Measurements from ENCODE around the gene NFE2L1. TPM values are rescaled to one million over a fixed set of nuclear protein-coding genes. Genes with fewer than 3 reads are reported as not detected.
A peak's percentile ranks its signal among the peaks of the same experiment; 100 is the strongest.

NFE2L1 gene
- total RNA-seq, 1 experiment from 2014 or later = 91.7 TPM

- POLR2A ChIA-PET (ENCODE audit: unreplicated experiment) = no interaction called here
- no TSS peak for BruUV-seq (replicated peaks)
- no peak overlapping the region for H3K27ac ChIP-seq
These were observed 26.2 kb upstream of the NFE2L1 start for GRCh38 chr17:48021934-48022333.

GRCh38 chr17:48022901-48023300, 25.3 kb upstream of the NFE2L1 start:
- intact Hi-C loops (cut with micrococcal nuclease; ENCODE audit: unreplicated experiment) = loop anchor here (1.0 to 10.0 kb wide), 3 partner anchors 128 to 1012 kb away; no protein-coding TSS in a partner anchor
- POLR2A ChIA-PET (ENCODE audit: unreplicated experiment) = no interaction called here

More at GRCh38 chr17:48021934-48022333, 26.2 kb upstream of the NFE2L1 start:
- Histone ChIP-seq H3K79me2 (ENCODE audit: low read depth) (no peaks in the 10 kb centered on the region), H3F3A (ENCODE audit: insufficient read depth, low read depth) (peaks cover 38% of the 10 kb centered on the region), H4K20me1 (ENCODE audit: insufficient read depth) (no peaks in the 10 kb centered on the region), H3K9me2 (ENCODE audit: insufficient read depth) (no peaks in the 10 kb centered on the region), H2AFZ (no peak overlapping the region), H3K4me1 (replicated peaks; ENCODE audit: insufficient read depth) (peaks cover 24% of the 10 kb centered on the region), H3K9me3 (ENCODE audit: insufficient read depth, low read depth) (no peaks in the 10 kb centered on the region), H3K4me3 (no peak overlapping the region), H3K36me3 (ENCODE audit: low read depth) (no peaks in the 10 kb centered on the region), H3K27me3 (ENCODE audit: insufficient read depth, low read depth) (no peaks in the 10 kb centered on the region), H3K4me2 (no peak overlapping the region)
- no peak for DNase-seq
- TF ChIP-seq EZH2 (IDR thresholded peaks at IDR 0.05; ENCODE audit: low read depth) = no peak
- TF ChIP-seq, protein P1, sequence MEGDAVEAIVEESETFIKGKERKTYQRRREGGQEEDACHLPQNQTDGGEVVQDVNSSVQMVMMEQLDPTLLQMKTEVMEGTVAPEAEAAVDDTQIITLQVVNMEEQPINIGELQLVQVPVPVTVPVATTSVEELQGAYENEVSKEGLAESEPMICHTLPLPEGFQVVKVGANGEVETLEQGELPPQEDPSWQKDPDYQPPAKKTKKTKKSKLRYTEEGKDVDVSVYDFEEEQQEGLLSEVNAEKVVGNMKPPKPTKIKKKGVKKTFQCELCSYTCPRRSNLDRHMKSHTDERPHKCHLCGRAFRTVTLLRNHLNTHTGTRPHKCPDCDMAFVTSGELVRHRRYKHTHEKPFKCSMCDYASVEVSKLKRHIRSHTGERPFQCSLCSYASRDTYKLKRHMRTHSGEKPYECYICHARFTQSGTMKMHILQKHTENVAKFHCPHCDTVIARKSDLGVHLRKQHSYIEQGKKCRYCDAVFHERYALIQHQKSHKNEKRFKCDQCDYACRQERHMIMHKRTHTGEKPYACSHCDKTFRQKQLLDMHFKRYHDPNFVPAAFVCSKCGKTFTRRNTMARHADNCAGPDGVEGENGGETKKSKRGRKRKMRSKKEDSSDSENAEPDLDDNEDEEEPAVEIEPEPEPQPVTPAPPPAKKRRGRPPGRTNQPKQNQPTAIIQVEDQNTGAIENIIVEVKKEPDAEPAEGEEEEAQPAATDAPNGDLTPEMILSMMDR (conservative IDR thresholded peaks at IDR 0.05) = no peak
- CTCF ChIA-PET = no interaction called here
- intact Hi-C loops (cut with micrococcal nuclease; ENCODE audit: unreplicated experiment) = loop anchor here (10.0 kb wide), 2 partner anchors 313 to 1013 kb away; no protein-coding TSS in a partner anchor

DNA sequence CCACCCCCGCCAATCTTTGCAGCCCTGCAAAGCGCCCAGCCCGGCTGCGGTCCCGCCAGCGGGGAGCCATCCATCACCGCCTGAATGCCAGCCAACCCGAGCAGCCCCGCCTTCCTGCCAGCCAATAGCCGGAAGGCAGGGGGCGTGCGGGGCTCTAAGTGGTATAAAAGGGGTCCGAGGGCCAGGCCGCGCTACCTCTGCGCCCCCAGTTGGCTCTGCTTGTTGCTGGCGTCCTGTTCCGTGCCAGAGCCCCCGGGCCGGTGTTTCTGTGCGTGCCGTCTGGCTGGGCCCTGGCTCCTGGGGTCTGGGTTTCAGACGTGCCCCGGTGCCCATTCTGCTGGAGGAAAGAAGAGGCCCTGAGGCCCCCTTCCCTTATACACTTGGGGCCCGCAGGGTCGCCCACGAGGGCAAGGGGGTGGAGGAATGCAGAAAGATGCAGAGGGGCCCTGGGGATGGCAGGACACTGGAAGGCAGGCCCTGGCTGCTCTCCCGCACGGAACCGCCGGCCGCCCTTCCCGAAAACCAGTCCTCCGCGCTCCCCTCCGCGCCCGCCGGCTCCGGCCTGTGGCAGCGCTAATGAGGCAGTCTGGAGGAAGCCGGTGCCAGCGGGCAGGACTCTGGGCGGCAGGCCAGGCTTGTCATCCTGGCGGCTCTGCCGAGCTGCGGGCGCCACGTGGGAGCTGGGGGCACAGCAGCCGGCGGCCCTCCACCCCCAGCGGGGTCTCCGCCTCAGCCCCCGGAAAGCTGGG, 24.6 kb upstream of the NFE2L1 start:
- Histone ChIP-seq H4K20me1 (ENCODE audit: insufficient read depth) (no peaks in the 10 kb centered on the region), H3K4me3 (peak overlapping the region; percentile 68), H3K36me3 (ENCODE audit: low read depth) (no peaks in the 10 kb centered on the region), H3F3A (ENCODE audit: insufficient read depth, low read depth) (peaks cover 38% of the 10 kb centered on the region), H3K27me3 (ENCODE audit: insufficient read depth, low read depth) (no peaks in the 10 kb centered on the region), H3K27ac (peak overlapping the region; percentile 84), H3K9me2 (ENCODE audit: insufficient read depth) (no peaks in the 10 kb centered on the region), H3K9me3 (ENCODE audit: insufficient read depth, low read depth) (no peaks in the 10 kb centered on the region), H2AFZ (peak overlapping the region; percentile 72), H3K4me2 (peak overlapping the region; percentile 100), H3K79me2 (ENCODE audit: low read depth) (no peaks in the 10 kb centered on the region), H3K4me1 (replicated peaks; ENCODE audit: insufficient read depth) (peaks cover 27% of the 10 kb centered on the region)
- intact Hi-C loops (cut with micrococcal nuclease; ENCODE audit: unreplicated experiment) = loop anchor here (1.0 to 10.0 kb wide), 4 partner anchors 128 to 1011 kb away; no protein-coding TSS in a partner anchor
- TSS peak; percentile 95 for BruUV-seq (replicated peaks)
- CTCF ChIA-PET = no interaction called here
- TF ChIP-seq EZH2 (IDR thresholded peaks at IDR 0.05; ENCODE audit: low read depth) = no peak
- TF ChIP-seq, protein P1 (conservative IDR thresholded peaks at IDR 0.05) = peak; percentile 54; the same call in 1 of the 2 replicates
- POLR2A ChIA-PET (ENCODE audit: unreplicated experiment) = interaction anchor here (0.7 kb wide), 1 partner anchor 37 kb away, joined by 5 read pairs; no protein-coding TSS in a partner anchor
- DNase-seq = peak; percentile 72 to 83

More at GRCh38 chr17:48022901-48023300, 25.3 kb upstream of the NFE2L1 start:
- H3K79me2 ChIP-seq (ENCODE audit: low read depth) = no peaks in the 10 kb centered on the region
- H3K4me3 ChIP-seq = peak overlapping the region; percentile 68; the same call in 1 of the 2 replicates
- H3K4me1 ChIP-seq (replicated peaks; ENCODE audit: insufficient read depth) = peaks cover 27% of the 10 kb centered on the region
- no peaks in the 10 kb centered on the region for H3K9me3 ChIP-seq (ENCODE audit: insufficient read depth, low read depth)
- H3K36me3 ChIP-seq (ENCODE audit: low read depth) = no peaks in the 10 kb centered on the region
- peak overlapping the region; percentile 6; the same call in 1 of the 2 replicates for H2AFZ ChIP-seq
- H4K20me1 ChIP-seq (ENCODE audit: insufficient read depth) = no peaks in the 10 kb centered on the region
- TF ChIP-seq EZH2 (IDR thresholded peaks at IDR 0.05; ENCODE audit: low read depth) = no peak
- TF ChIP-seq, protein P1 (conservative IDR thresholded peaks at IDR 0.05) = no peak
- H3K27ac ChIP-seq = peak overlapping the region; percentile 16; the same call in 1 of the 2 replicates
- H3K4me2 ChIP-seq = peak overlapping the region; percentile 100
- CTCF ChIA-PET = no interaction called here
- H3K9me2 ChIP-seq (ENCODE audit: insufficient read depth) = no peaks in the 10 kb centered on the region
- no peaks in the 10 kb centered on the region for H3K27me3 ChIP-seq (ENCODE audit: insufficient read depth, low read depth)
- H3F3A ChIP-seq (ENCODE audit: insufficient read depth, low read depth) = peaks cover 38% of the 10 kb centered on the region
- no TSS peak for BruUV-seq (replicated peaks)
- DNase-seq = peak in 1 of 2 experiments; percentile 64

Measured in PC-9 (cell line).